ENCODE data around the gene MAP2K1.

GRCh38 chr15:66481107-66481856 lies 94.6 kb downstream of the MAP2K1 start:
- TF ChIP-seq POLR2A (IDR thresholded peaks at IDR 0.05; ENCODE audit: extremely low read depth, insufficient read length) (no peak), MYC (IDR thresholded peaks at IDR 0.05; ENCODE audit: low read depth, low read length) (no peak), CTCF (IDR thresholded peaks at IDR 0.05; ENCODE audit: low read depth, low read length) (no peak), MAX (IDR thresholded peaks at IDR 0.05; ENCODE audit: low read depth, low read length) (no peak)

Measured in NB4 (cell line).